HepG2 (cell line): ENCODE data around the gene ARRDC1. TPM values are rescaled to one million over a fixed set of nuclear protein-coding genes. Genes with fewer than 3 reads are reported as not detected.

ENCODE experiments used
- ATAC-seq: fragments of 200-7000 bp; cut with Tn5 transposase; 3 replicates; pipeline ENCODE4 v1.9.1; 2020; ENCODE audit warnings: mild to moderate bottlenecking, moderate library complexity
- BruUV-seq: library from RNA; stranded (reverse); fragments of 400-500 nt; replicated peaks from 2 replicates; lab custom pipeline; 2021; lab: Mats Ljungman, UMichigan
- CTCF ChIA-PET: fragments of 300-600 bp; formaldehyde crosslinking; extraction: SDS; loops from one replicate; lab custom pipeline; 2021; ENCODE audit warnings: low total read pairs, inconsistent platforms, low intra/inter-chr PET ratio; lab: Yijun Ruan, JAX
- POLR2A ChIA-PET: fragments of 350-600 bp; sonication (Branson Sonifier 250); formaldehyde crosslinking; loops from one replicate; lab custom pipeline; 2020; ENCODE audit warnings: antibody characterized with exemption, inconsistent platforms; lab: Yijun Ruan, JAX
- DNase-seq: peaks from one replicate; pipeline ENCODE4 v3.0.0-alpha.2; 2015; ENCODE audit warnings: low spot score
- FAIRE-seq: peaks from 3 replicates; lab custom pipeline; 2011; peaks lifted over from hg19 to GRCh38; lab: Jason Lieb, UNC
- H2AFZ ChIP-seq: one replicate; pipeline ENCODE4 v1.6.1; 2011; ENCODE audit warnings: low read length, inconsistent platforms
- H3K27ac ChIP-seq: fragments of 300-600 bp; 3 replicates; pipeline ENCODE4 v1.8.0; 2011; ENCODE audit warnings: mixed run types, mild to moderate bottlenecking, mixed read lengths, low read length, inconsistent platforms; ENCODE audit not compliant: insufficient read depth; ENCODE audit errors: extremely low read length
- H3K27me3 ChIP-seq, 2 experiments: fragments of 200-600 bp in 1 of 2; 2 replicates in 1 of 2; 3 replicates in 1 of 2; pipeline versions ENCODE4 v1.6.0 to v1.8.0; 2011; ENCODE audit warnings: low read length in 2 of 2, mild to moderate bottlenecking in 2 of 2, moderate library complexity in 2 of 2, inconsistent platforms in 1 of 2; ENCODE audit not compliant: insufficient read depth in 2 of 2, control insufficient read depth in 1 of 2
- H3K36me3 ChIP-seq, 2 experiments: fragments of 200-600 bp in 1 of 2; replicated peaks in 1 of 2; 2 replicates in 1 of 2; 3 replicates in 1 of 2; pipeline versions ENCODE4 v1.5.1 to v1.8.0; 2011; ENCODE audit warnings: low read length in 2 of 2, inconsistent platforms in 1 of 2; ENCODE audit not compliant: insufficient read depth in 2 of 2, control insufficient read depth in 1 of 2
- H3K4me1 ChIP-seq: 2 replicates; pipeline ENCODE4 v1.5.1; 2012; ENCODE audit warnings: low read length, inconsistent platforms; ENCODE audit not compliant: insufficient read depth
- H3K4me2 ChIP-seq: 2 replicates; pipeline ENCODE4 v1.6.0; 2011; ENCODE audit warnings: low read depth, low read length, inconsistent platforms
- H3K4me3 ChIP-seq, 3 experiments: fragments of 200-600 bp in 1 of 3; sonication (generic), shearing (Covaris generic) in 1 of 3; replicated peaks in 1 of 3; 2 replicates each; pipeline ENCODE4 v1.5.1; 2011 to 2016; ENCODE audit warnings: low read length in 3 of 3, inconsistent platforms in 2 of 3, low read depth in 2 of 3, mild to moderate bottlenecking in 2 of 3, control low read depth in 1 of 3, mixed read lengths in 1 of 3; ENCODE audit not compliant: insufficient read depth in 1 of 3
- H3K79me2 ChIP-seq: one replicate; pipeline ENCODE4 v1.6.1; 2011; ENCODE audit warnings: low read length, inconsistent platforms; ENCODE audit not compliant: insufficient read depth
- H3K9ac ChIP-seq: 2 replicates; pipeline ENCODE4 v1.6.0; 2011; ENCODE audit warnings: mild to moderate bottlenecking, low read depth, low read length, inconsistent platforms; ENCODE audit not compliant: insufficient read depth
- H3K9me3 ChIP-seq: 2 replicates; pipeline ENCODE4 v1.5.1; 2012; ENCODE audit warnings: mild to moderate bottlenecking, low read length
- H4K20me1 ChIP-seq: 2 replicates; pipeline ENCODE4 v1.6.0; 2011; ENCODE audit warnings: inconsistent platforms, mild to moderate bottlenecking, low read length, moderate library complexity; ENCODE audit not compliant: insufficient read depth
- CSRNP2 ChIP-seq: sonication (generic); formaldehyde crosslinking; conservative IDR thresholded peaks from 2 replicates; pipeline ENCODE4 v1.8.0; 2022; ENCODE audit warnings: low read depth, missing genetic modification reagents
- ETV6 ChIP-seq: sonication (generic); formaldehyde crosslinking; conservative IDR thresholded peaks from 2 replicates; pipeline ENCODE4 v1.4.0; 2020; ENCODE audit warnings: missing genetic modification reagents
- FOXA3 ChIP-seq: IDR thresholded peaks from 2 replicates; pipeline ENCODE4 v1.6.1; 2016; ENCODE audit warnings: missing genetic modification reagents, missing compliant biosample characterization
- HBP1 ChIP-seq: IDR thresholded peaks from 2 replicates; pipeline ENCODE4 v1.6.1; 2016; ENCODE audit warnings: low read depth, control low read depth
- IKZF5 ChIP-seq: IDR thresholded peaks from 2 replicates; pipeline ENCODE4 v1.6.1; 2018; ENCODE audit warnings: missing genetic modification reagents, mild to moderate bottlenecking, missing compliant biosample characterization
- KIAA2018 ChIP-seq: sonication (generic); formaldehyde crosslinking; IDR thresholded peaks from 2 replicates; pipeline ENCODE4 v1.5.0; 2020; ENCODE audit warnings: mild to moderate bottlenecking, missing genetic modification reagents, borderline replicate concordance
- ZNF20 ChIP-seq: sonication (generic); formaldehyde crosslinking; IDR thresholded peaks from 2 replicates; pipeline ENCODE4 v1.4.0; 2020; ENCODE audit warnings: mild to moderate bottlenecking, moderate library complexity, missing genetic modification reagents
- ZNF264 ChIP-seq: sonication (generic); formaldehyde crosslinking; IDR thresholded peaks from 2 replicates; pipeline ENCODE4 v1.4.0; 2020; ENCODE audit warnings: missing genetic modification reagents
- ZNF724P ChIP-seq: sonication (generic); formaldehyde crosslinking; IDR thresholded peaks from 2 replicates; pipeline ENCODE4 v1.8.0; 2022; ENCODE audit warnings: missing genetic modification reagents, borderline replicate concordance
- WGBS: methylation state at CpG from one replicate; pipeline ENCODE4 v1.1.6; 2017; ENCODE audit warnings: low lambda C conversion rate; 5-methylcytosine and 5-hydroxymethylcytosine counted together
- in situ Hi-C: cut with HindIII; loops from 2 replicates; pipeline ENCODE4 v1.10.0; 2017; ENCODE audit warnings: low pct_unique_long_range_greater_than_20kb; ENCODE audit not compliant: extremely low pct_ligation_motif_present
- intact Hi-C: fragments of 100-400 bp; cut with micrococcal nuclease; formaldehyde crosslinking; loops from one replicate; pipeline ENCODE4 v1.10.0; 2022; ENCODE audit not compliant: unreplicated experiment
- polyA plus RNA-seq, 8 experiments: library from polyadenylated mRNA; depleted of rRNA in 3 of 8; stranded (reverse) in 7 of 8; unstranded in 1 of 8; fragments of >200 nt; fragmentation: Illumina TruSeq in 4 of 8; extraction: Trizol in 4 of 8; gene quantifications; 2 replicates each; pipeline versions ENCODE4 v1.2.1 to v1.2.3, GENCODE V29; 2011 to 2016; ENCODE audit warnings: low read depth in 4 of 8, missing spikeins in 1 of 8, mixed read lengths in 1 of 8; ENCODE audit not compliant: insufficient read depth in 1 of 8
- total RNA-seq, 5 experiments: library from RNA; depleted of rRNA; stranded (reverse); fragments of >200 nt; fragmentation: Illumina TruSeq; extraction: Trizol; gene quantifications; 2 replicates each; pipeline ENCODE4 v1.2.3, GENCODE V29; 2016; ENCODE audit warnings: low read depth in 1 of 5

The ARRDC1 gene
- total and polyA plus RNA-seq, 2 of the 13 experiments (the other 11 are each of a cell fraction or from before 2014, with no cell fraction given) = 21.7 to 44.4 TPM

- no peak for TF ChIP-seq FOXA3 (CRISPR knock-in tag)
- no peak for TF ChIP-seq ZNF264 (CRISPR knock-in tag)
Observed at GRCh38 chr9:137647096-137647714, 41.7 kb downstream of the ARRDC1 start (continued).

GRCh38 chr9:137648396-137648795 lies 42.9 kb downstream of the ARRDC1 start:
- intact Hi-C loops (no loop called here), in situ Hi-C loops (no loop called here)
- Histone ChIP-seq H3K27me3 (no peaks in the 10 kb centered on the region), H3K9me3 (no peaks in the 10 kb centered on the region), H4K20me1 (0 out of 2 replicates have a peak, but pooled peaks cover 4% of the 10 kb centered on the region), H3K9ac (no peak overlapping the region), H3K4me3 (no peak overlapping the region), H3K27ac (no peak overlapping the region), H3K4me2 (no peak overlapping the region), H2AFZ (no peak overlapping the region), H3K4me1 (peaks cover 15% of the 10 kb centered on the region), H3K36me3 (peaks cover 0 to 15% of the 10 kb centered on the region in 2 experiments; a peak in 2 of 5 replicates), H3K79me2 (peaks cover 67% of the 10 kb centered on the region)
- no TSS peak for BruUV-seq
- no peak for FAIRE-seq
- POLR2A ChIA-PET = no interaction called here
- DNase-seq = no peak
- WGBS = 95% methylated on average over 2 of the region's 2 CpGs
- CTCF ChIA-PET = no interaction called here
- ATAC-seq = no peak
- TF ChIP-seq IKZF5 (CRISPR knock-in tag) (no peak), CSRNP2 (no peak), HBP1 (no peak), ZNF724P (CRISPR knock-in tag) (no peak), KIAA2018 (CRISPR knock-in tag) (no peak), ZNF20 (CRISPR knock-in tag) (no peak), ETV6 (CRISPR knock-in tag) (no peak)
